Measurements from ENCODE around the gene CTBP2.
"Not testable (repeated sequence)": the region's sequence is repeated elsewhere in the genome, so short reads cannot be mapped to it uniquely, and the experiment has no call there.

CTBP2 gene

GRCh38 chr10:125187238-125188194 lies 27.2 kb upstream of the CTBP2 start:
- no peak for TF ChIP-seq CTCF (IDR thresholded peaks at IDR 0.05)
- Histone ChIP-seq H3K4me3 (no peak overlapping the region), H3K27ac (no peak overlapping the region)
- DNase-seq (ENCODE audit: low spot score), result peak; percentile 57

DNA sequence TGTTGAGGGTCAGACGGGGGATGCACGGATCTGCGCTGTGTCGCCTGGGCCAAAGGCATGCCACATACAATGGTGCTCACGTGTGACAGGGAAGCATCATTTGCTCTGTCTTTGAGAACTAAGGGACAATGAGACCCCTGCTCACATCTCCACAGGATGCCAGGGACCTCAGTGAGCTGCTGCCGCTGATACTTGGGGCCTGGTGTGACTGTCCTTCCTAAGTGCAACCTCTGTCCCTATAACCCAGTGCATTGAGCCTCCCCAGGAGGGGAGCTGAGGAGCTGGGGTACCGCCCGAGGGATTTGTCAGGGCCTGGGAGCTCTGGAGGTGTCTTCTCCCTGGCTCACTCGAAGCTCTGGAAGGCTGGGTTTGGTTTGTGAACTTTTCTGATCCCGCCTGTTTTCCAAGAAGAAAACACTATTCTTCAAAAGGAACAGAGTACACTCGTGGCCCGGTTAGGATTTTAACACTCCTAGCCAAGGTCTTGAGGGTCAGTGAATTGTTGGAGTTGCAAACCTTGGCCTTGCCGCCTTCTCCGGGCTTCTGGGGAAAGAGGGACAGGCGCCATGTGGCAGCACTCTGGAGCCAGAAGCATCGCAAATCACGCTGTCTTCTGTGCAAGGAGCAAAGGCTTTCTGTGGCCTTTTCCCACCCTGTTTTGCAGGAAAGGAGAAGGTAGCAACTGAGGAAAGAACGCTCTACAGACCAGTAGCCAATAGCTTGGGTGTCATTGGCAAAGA lies 26.2 kb upstream of the CTBP2 start:
- Histone ChIP-seq H3K4me3 (no peak overlapping the region), H3K27ac (no peak overlapping the region)
- no peak for TF ChIP-seq CTCF (IDR thresholded peaks at IDR 0.05)
- DNase-seq (ENCODE audit: low spot score), result peak; percentile 56

DNA sequence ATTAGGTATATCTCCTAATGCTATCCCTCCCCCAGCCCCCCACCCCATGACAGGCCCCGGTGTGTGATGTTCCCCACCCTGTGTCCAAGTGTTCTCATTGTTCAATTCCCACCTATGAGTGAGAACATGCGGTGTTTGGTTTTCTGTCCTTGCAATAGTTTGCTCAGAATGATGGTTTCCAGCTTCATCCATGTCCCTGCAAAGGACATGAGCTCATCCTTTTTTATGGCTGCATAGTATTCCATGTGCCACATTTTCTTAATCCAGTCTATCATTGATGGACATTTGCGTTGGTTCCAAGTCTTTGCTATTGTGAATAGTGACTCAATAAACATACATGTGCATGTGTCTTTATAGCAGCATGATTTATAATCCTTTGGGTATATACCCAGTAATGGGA lies 18.7 kb upstream of the CTBP2 start:
- not testable (repeated sequence) for DNase-seq (ENCODE audit: low spot score)

GRCh38 chr10:125177641-125178640 lies 17.6 kb upstream of the CTBP2 start:
- peak; percentile 45 for DNase-seq (ENCODE audit: low spot score)
- no peak overlapping the region for H3K27ac ChIP-seq
- H3K4me3 ChIP-seq, result no peak overlapping the region
- TF ChIP-seq CTCF (IDR thresholded peaks at IDR 0.05), result no peak

More for the DNA sequence above, 18.7 kb upstream of the CTBP2 start:
- not testable (repeated sequence) for H3K27ac ChIP-seq, H3K4me3 ChIP-seq

- no peak for DNase-seq (ENCODE audit: low spot score)
Observed at GRCh38 chr10:125175807-125176206, 15.4 kb upstream of the CTBP2 start.

DNA sequence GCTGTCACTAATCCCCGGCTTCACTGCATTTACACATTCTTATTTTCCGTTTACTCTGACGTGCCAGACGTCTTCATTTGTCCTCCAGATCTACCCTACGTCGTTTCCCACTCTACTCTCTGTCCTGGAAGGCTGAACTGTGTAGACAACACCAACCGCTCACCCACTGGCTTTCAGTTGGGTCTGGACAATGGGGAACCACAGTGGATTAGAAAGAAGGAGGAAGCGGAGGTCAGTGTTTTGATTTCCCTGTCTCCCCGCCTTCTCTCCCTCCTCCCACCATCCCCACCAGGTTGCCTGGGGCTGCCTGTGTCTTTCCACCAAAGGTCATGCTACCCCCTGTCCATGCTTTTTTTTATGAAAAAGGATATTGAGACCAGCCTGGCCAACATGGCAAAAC lies 14.0 kb upstream of the CTBP2 start:
- no peak for DNase-seq (ENCODE audit: low spot score)
- no peak overlapping the region for H3K27ac ChIP-seq
- H3K4me3 ChIP-seq, result no peak overlapping the region
- TF ChIP-seq CTCF (IDR thresholded peaks at IDR 0.05), result no peak

More at GRCh38 chr10:125175807-125176206, 15.4 kb upstream of the CTBP2 start:
- TF ChIP-seq CTCF (IDR thresholded peaks at IDR 0.05), result no peak
- no peak overlapping the region for H3K4me3 ChIP-seq
- H3K27ac ChIP-seq, result no peak overlapping the region

Data from coronary artery (tissue), 2 donors.